Prostate gland (tissue), 2 donors: Measurements from ENCODE around the gene CXXC5.

Experiments used
- CTCF ChIP-seq, 4 experiments: fragments of 200-600 bp in 2 of 4; fragments of 450-650 bp in 2 of 4; sonication (generic) in 2 of 4; IDR thresholded peaks; 1 replicate in 3 of 4; 2 replicates in 1 of 4; pipeline ENCODE4 v1.5.1; 2016 to 2019; ENCODE audit warnings: antibody characterized with exemption in 4 of 4, mild to moderate bottlenecking in 2 of 4, moderate library complexity in 2 of 4
- POLR2A ChIP-seq: fragments of 450-650 bp; IDR thresholded peaks from one replicate; pipeline ENCODE4 v1.6.1; 2016; ENCODE audit warnings: antibody characterized with exemption, mild to moderate bottlenecking
- POLR2AphosphoS5 ChIP-seq: sonication (generic); formaldehyde crosslinking; IDR thresholded peaks from one replicate; pipeline ENCODE4 v1.6.1; 2017; ENCODE audit warnings: antibody characterized with exemption

GRCh38 chr5:139696167-139696893 lies 48.2 kb downstream of the CXXC5 start:
- TF ChIP-seq POLR2A = no peak
- no peak for TF ChIP-seq CTCF (IDR thresholded peaks at IDR 0.05)
- no peak for TF ChIP-seq POLR2AphosphoS5
